Upper lobe of left lung (tissue), 6 donors: ENCODE measurements around the gene MCM3AP. TPM values are rescaled to one million over a fixed set of nuclear protein-coding genes. Genes with fewer than 3 reads are reported as not detected.
"Not testable (repeated sequence)": the region's sequence is repeated elsewhere in the genome, so short reads cannot be mapped to it uniquely, and the experiment has no call there.

Source experiments
- ATAC-seq, 2 donors: fragments of 200-7000 bp; cut with Tn5 transposase; one replicate each; pipeline ENCODE4 v1.9.1; 2022; ENCODE audit warnings: mild to moderate bottlenecking in 2 of 2, moderate library complexity in 2 of 2; ENCODE audit not compliant: low FRiP score in 2 of 2
- DNase-seq, 2 donors: peaks; one replicate each; pipeline ENCODE4 v3.0.0-alpha.2; 2019 to 2020
- H3K27ac ChIP-seq, 4 donors: fragments of 200-600 bp; sonication (generic); one replicate each; pipeline ENCODE4 v1.5.1; 2016 to 2019
- H3K27me3 ChIP-seq, 4 donors: fragments of 200-600 bp; sonication (generic); one replicate each; pipeline ENCODE4 v1.5.1; 2017 to 2019
- H3K36me3 ChIP-seq, 4 donors: fragments of 200-600 bp; sonication (generic); one replicate each; pipeline ENCODE4 v1.5.1; 2016 to 2019
- H3K4me1 ChIP-seq, 4 donors: fragments of 200-600 bp; sonication (generic); one replicate each; pipeline ENCODE4 v1.5.1; 2018 to 2019
- H3K4me3 ChIP-seq, 4 donors: fragments of 200-600 bp; sonication (generic); one replicate each; pipeline ENCODE4 v1.5.1; 2017 to 2019; ENCODE audit warnings: mild to moderate bottlenecking in 2 of 4, moderate library complexity in 1 of 4
- H3K9me3 ChIP-seq, 4 donors: fragments of 200-600 bp; sonication (generic); one replicate each; pipeline ENCODE4 v1.5.1; 2018 to 2019
- CTCF ChIP-seq, 6 experiments: fragments of 450-650 bp in 4 of 6; fragments of 200-600 bp in 2 of 6; sonication (generic) in 2 of 6; IDR thresholded peaks; one replicate each; pipeline ENCODE4 v1.5.1; 2016 to 2019; ENCODE audit warnings: antibody characterized with exemption in 6 of 6
- EP300 ChIP-seq, 4 donors: sonication (generic); formaldehyde crosslinking; IDR thresholded peaks; one replicate each; pipeline ENCODE4 v1.5.1; 2017; ENCODE audit warnings: antibody characterized with exemption in 4 of 4, control low read depth in 2 of 4
- POLR2A ChIP-seq, 4 donors: fragments of 450-650 bp; IDR thresholded peaks; one replicate each; pipeline ENCODE4 v1.5.1; 2016 to 2017; ENCODE audit warnings: antibody characterized with exemption in 4 of 4, mild to moderate bottlenecking in 2 of 4
- POLR2AphosphoS5 ChIP-seq, 2 donors: sonication (generic); formaldehyde crosslinking; IDR thresholded peaks; one replicate each; pipeline ENCODE4 v1.5.1; 2017; ENCODE audit warnings: antibody characterized with exemption in 2 of 2
- WGBS, 2 donors: methylation state at CpG; one replicate each; pipeline ENCODE4 v1.1.5; 2017 to 2018; 5-methylcytosine and 5-hydroxymethylcytosine counted together
- total RNA-seq, 6 donors: library from RNA; depleted of rRNA in 4 of 6; stranded (reverse); fragments of >200 nt in 4 of 6; gene quantifications; one replicate each; pipeline versions ENCODE4 v1.1.0 to v1.2.1, GENCODE V29; 2016 to 2021
- donor health status: DM: no; HTN: no; CAD: no; lungs with moderate emphysema.
- donor health status: DM: no; HTN: yes; CAD: no; lungs with severe emphysema.

Gene MCM3AP
- total RNA-seq, 6 donors from 2014 or later, result 93.3 to 226 (median 98.4) TPM

- peaks cover 20 to 54% (median 40%) of the 10 kb centered on the region in 4 donors for H3K4me1 ChIP-seq
- H3K4me3 ChIP-seq, result peak overlapping the region in 1 of 4 donors; percentile 86
- no peaks in the 10 kb centered on the region for H3K9me3 ChIP-seq
- TF ChIP-seq POLR2AphosphoS5 (IDR thresholded peaks at IDR 0.05) (no peak), EP300 (IDR thresholded peaks at IDR 0.05) (no peak), CTCF (IDR thresholded peaks at IDR 0.05) (no peak), POLR2A (IDR thresholded peaks at IDR 0.05) (no peak)
- peak overlapping the region in 2 of 4 donors; percentile 67 to 86 for H3K27ac ChIP-seq
- no peak for DNase-seq
- WGBS, 2 donors, result 90% methylated on average over 1 of the region's 1 CpG; no CpG with 5 or more reads in 1 of the 2 donors
- ATAC-seq, result no peak
- H3K27me3 ChIP-seq, result no peaks in the 10 kb centered on the region
- H3K36me3 ChIP-seq, result peaks cover 0 to 20% (median 12%) of the 10 kb centered on the region in 4 donors
Observed at GRCh38 chr21:46226146-46226545, 59.3 kb downstream of the MCM3AP start.

- not testable (repeated sequence) for DNase-seq, H3K9me3 ChIP-seq, H3K4me3 ChIP-seq, H3K27ac ChIP-seq, H3K27me3 ChIP-seq, ATAC-seq
- Histone ChIP-seq H3K4me1 (peaks cover 20 to 55% (median 39%) of the 10 kb centered on the region in 4 donors), H3K36me3 (peaks cover 10 to 45% (median 30%) of the 10 kb centered on the region in 4 donors)
- WGBS, 2 donors, result 95 to 99% methylated on average over 18 of the region's 18 CpGs
Observed at GRCh38 chr21:46223661-46224060, 61.8 kb downstream of the MCM3AP start.

GRCh38 chr21:46223217-46223616, 62.2 kb downstream of the MCM3AP start:
- peaks cover 20 to 55% (median 39%) of the 10 kb centered on the region in 4 donors for H3K4me1 ChIP-seq
- no peak overlapping the region for H3K27ac ChIP-seq
- no peak overlapping the region for H3K4me3 ChIP-seq
- TF ChIP-seq CTCF (IDR thresholded peaks at IDR 0.05), result no peak
- TF ChIP-seq POLR2A (IDR thresholded peaks at IDR 0.05), result no peak
- TF ChIP-seq EP300 (IDR thresholded peaks at IDR 0.05), result no peak
- no peak for TF ChIP-seq POLR2AphosphoS5 (IDR thresholded peaks at IDR 0.05)
- peaks cover 10 to 47% (median 31%) of the 10 kb centered on the region in 4 donors for H3K36me3 ChIP-seq
- no peaks in the 10 kb centered on the region for H3K9me3 ChIP-seq
- DNase-seq, result no peak
- H3K27me3 ChIP-seq, result no peaks in the 10 kb centered on the region
- WGBS, 2 donors, result 89 to 98% methylated on average over 7 of the region's 7 CpGs
- no peak for ATAC-seq

- DNase-seq (no peak), ATAC-seq (no peak)
- H3K27me3 ChIP-seq, result no peaks in the 10 kb centered on the region
- no peak for TF ChIP-seq EP300 (IDR thresholded peaks at IDR 0.05)
- no peak for TF ChIP-seq POLR2AphosphoS5 (IDR thresholded peaks at IDR 0.05)
- TF ChIP-seq POLR2A (IDR thresholded peaks at IDR 0.05), result no peak
- no peak for TF ChIP-seq CTCF (IDR thresholded peaks at IDR 0.05)
- H3K9me3 ChIP-seq, result no peaks in the 10 kb centered on the region
- no peak overlapping the region for H3K4me3 ChIP-seq
- no peak overlapping the region for H3K27ac ChIP-seq
- peaks cover 10 to 52% (median 34%) of the 10 kb centered on the region in 4 donors for H3K36me3 ChIP-seq
- 63 to 81% methylated on average over 3 to 11 of the region's 11 CpGs for WGBS, 2 donors
- H3K4me1 ChIP-seq, result peaks cover 20 to 55% (median 36%) of the 10 kb centered on the region in 4 donors
Observed at GRCh38 chr21:46222436-46223116, 62.8 kb downstream of the MCM3AP start.

- H3K27me3 ChIP-seq, result no peaks in the 10 kb centered on the region
- WGBS, 2 donors, result 74 to 85% methylated on average over 16 of the region's 16 CpGs
- no peak overlapping the region for H3K4me3 ChIP-seq
- H3K9me3 ChIP-seq, result no peaks in the 10 kb centered on the region
- peaks cover 14 to 48% (median 29%) of the 10 kb centered on the region in 4 donors for H3K4me1 ChIP-seq
- peak in 1 of 2 donors; percentile 43 for DNase-seq
- no peak for ATAC-seq
- no peak overlapping the region for H3K27ac ChIP-seq
- TF ChIP-seq POLR2A (IDR thresholded peaks at IDR 0.05) (no peak), CTCF (IDR thresholded peaks at IDR 0.05) (no peak), EP300 (IDR thresholded peaks at IDR 0.05) (no peak), POLR2AphosphoS5 (IDR thresholded peaks at IDR 0.05) (no peak)
- peaks cover 10 to 57% (median 37%) of the 10 kb centered on the region in 4 donors for H3K36me3 ChIP-seq
Observed at GRCh38 chr21:46221664-46222435, 63.6 kb downstream of the MCM3AP start.
